Ascending aorta (tissue), 2 donors: ENCODE results near the gene TNXB. TPM values are rescaled to one million over a fixed set of nuclear protein-coding genes. Genes with fewer than 3 reads are reported as not detected.
A peak's percentile ranks its signal among the peaks of the same experiment; 100 is the strongest.
"Not testable (repeated sequence)": the region's sequence is repeated elsewhere in the genome, so short reads cannot be mapped to it uniquely, and the experiment has no call there.

Experiments used
- DNase-seq, 2 donors: peaks; one replicate each; pipeline ENCODE4 v3.0.0-alpha.2; 2019; ENCODE audit warnings: low spot score in 2 of 2
- H3K27ac ChIP-seq, 2 donors: fragments of 200-600 bp; sonication (generic); one replicate each; pipeline ENCODE4 v1.5.1; 2016 to 2017; ENCODE audit warnings: mild to moderate bottlenecking in 1 of 2
- H3K27me3 ChIP-seq: fragments of 200-600 bp; sonication (generic); one replicate; pipeline ENCODE4 v1.5.1; 2017
- H3K36me3 ChIP-seq, 2 donors: fragments of 200-600 bp; sonication (generic); one replicate each; pipeline ENCODE4 v1.5.1; 2016
- H3K4me1 ChIP-seq, 2 donors: fragments of 200-600 bp; sonication (generic); one replicate each; pipeline ENCODE4 v1.5.1; 2016 to 2017; ENCODE audit warnings: mild to moderate bottlenecking in 1 of 2
- H3K4me3 ChIP-seq, 2 donors: fragments of 200-600 bp; sonication (generic); one replicate each; pipeline ENCODE4 v1.5.1; 2016 to 2017; ENCODE audit warnings: mild to moderate bottlenecking in 1 of 2
- H3K9me3 ChIP-seq, 2 donors: fragments of 200-600 bp; sonication (generic); one replicate each; pipeline ENCODE4 v1.5.1; 2016
- intact Hi-C: fragments of 100-400 bp; cut with DNase I; formaldehyde crosslinking; loops from one replicate; pipeline ENCODE4 v1.15.1; 2023
- total RNA-seq: library from RNA; depleted of rRNA; stranded (reverse); fragments of >200 nt; gene quantifications from one replicate; pipeline ENCODE4 v1.1.0, GENCODE V29; 2016
- TF ChIP-seq, protein P1 (sequence below), 3 experiments: fragments of 200-600 bp in 2 of 3; fragments of 450-650 bp in 1 of 3; sonication (generic) in 2 of 3; IDR thresholded peaks; one replicate each; pipeline ENCODE4 v1.5.1; 2016 to 2019; ENCODE audit warnings: antibody characterized with exemption in 3 of 3, mild to moderate bottlenecking in 1 of 3, moderate library complexity in 1 of 3

TNXB gene
- total RNA-seq, 1 donor from 2014 or later = 493 TPM

DNA sequence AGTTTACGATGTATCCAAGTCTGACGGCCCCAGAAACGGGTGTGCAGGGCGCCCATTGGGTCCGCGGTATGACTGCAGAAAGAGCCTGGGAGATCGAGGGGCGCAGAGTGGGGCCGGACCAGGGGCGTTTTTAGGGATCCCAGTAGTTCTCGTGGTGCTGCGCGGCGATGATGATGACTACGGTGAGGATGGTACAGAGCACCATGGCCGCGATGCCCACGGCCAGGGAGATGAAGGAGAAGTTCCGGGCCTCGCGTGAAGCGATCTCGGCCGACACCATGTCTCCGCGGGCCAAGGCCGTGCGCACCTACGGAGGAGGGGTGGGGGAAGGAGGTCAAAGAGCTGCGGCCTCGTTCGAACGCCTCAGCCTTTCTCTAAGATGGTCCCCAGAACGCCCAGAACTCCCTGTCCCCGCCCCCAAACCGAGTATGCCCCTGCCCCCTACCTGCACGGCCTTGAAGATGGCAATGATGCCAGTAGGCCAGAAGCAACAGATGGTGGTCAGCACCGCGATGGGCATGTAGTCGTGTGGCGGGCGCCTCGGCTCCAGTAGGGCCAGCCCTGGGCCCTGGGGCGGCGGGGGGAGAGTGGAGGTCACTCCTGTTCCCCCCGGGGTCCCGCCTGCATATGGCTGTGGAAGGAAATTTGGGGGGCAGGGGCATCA, 40.1 kb upstream of the TNXB start:
- Histone ChIP-seq H3K27ac (no peak overlapping the region), H3K4me3 (no peak overlapping the region), H3K9me3 (no peaks in the 10 kb centered on the region), H3K36me3 (peaks cover 10 to 13% of the 10 kb centered on the region in 2 donors), H3K4me1 (peaks cover 8 to 18% of the 10 kb centered on the region in 2 donors), H3K27me3 (no peaks in the 10 kb centered on the region)
- TF ChIP-seq, protein P1, sequence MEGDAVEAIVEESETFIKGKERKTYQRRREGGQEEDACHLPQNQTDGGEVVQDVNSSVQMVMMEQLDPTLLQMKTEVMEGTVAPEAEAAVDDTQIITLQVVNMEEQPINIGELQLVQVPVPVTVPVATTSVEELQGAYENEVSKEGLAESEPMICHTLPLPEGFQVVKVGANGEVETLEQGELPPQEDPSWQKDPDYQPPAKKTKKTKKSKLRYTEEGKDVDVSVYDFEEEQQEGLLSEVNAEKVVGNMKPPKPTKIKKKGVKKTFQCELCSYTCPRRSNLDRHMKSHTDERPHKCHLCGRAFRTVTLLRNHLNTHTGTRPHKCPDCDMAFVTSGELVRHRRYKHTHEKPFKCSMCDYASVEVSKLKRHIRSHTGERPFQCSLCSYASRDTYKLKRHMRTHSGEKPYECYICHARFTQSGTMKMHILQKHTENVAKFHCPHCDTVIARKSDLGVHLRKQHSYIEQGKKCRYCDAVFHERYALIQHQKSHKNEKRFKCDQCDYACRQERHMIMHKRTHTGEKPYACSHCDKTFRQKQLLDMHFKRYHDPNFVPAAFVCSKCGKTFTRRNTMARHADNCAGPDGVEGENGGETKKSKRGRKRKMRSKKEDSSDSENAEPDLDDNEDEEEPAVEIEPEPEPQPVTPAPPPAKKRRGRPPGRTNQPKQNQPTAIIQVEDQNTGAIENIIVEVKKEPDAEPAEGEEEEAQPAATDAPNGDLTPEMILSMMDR (IDR thresholded peaks at IDR 0.05) = no peak
- no peak for DNase-seq
- intact Hi-C loops = no loop called here

DNA sequence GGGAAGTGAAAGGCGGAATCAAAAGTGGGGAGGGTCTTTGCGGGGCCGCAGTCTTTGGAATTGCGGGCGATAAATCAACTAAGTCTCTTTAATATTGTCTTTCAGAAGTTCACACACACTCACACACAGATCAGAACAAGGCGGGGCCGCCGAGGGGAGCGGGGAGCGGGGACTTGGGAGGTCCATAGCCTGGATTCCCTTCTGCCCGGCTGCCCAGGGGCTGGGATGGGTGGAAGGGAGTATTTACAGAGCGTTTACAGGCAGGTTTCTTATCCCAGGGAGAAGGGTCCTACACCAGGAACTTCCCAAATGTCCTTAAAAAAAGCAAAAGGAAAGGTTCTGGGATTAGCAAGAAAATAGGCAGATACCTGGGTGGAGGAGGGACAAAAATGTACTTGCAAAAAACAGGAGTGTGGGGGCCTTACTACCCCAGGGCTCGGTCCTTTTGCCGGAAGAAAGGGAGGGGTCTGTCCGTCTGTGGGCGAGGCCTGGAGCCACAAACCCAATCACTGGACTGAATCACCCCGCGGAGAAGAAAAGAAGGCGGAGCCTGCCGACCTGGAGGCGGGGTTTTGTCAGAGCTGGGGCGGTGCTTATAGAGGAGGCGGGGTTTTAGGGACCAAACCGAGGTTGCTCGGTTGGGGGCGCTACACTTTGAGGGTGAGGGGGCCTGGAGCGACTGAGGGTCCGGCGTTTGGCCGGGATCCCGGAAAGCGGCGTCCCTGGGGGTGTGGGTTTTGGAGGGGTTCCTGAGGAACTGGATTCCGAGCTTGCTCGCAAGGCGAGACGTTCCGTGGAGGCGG, 39.4 kb upstream of the TNXB start:
- H3K4me1 ChIP-seq = peaks cover 8 to 18% of the 10 kb centered on the region in 2 donors
- no peaks in the 10 kb centered on the region for H3K9me3 ChIP-seq
- intact Hi-C loops = no loop called here
- H3K27me3 ChIP-seq = no peaks in the 10 kb centered on the region
- H3K4me3 ChIP-seq = no peak overlapping the region
- TF ChIP-seq, protein P1 (IDR thresholded peaks at IDR 0.05) = peak in 1 of 3 experiments; percentile 14
- H3K27ac ChIP-seq = no peak overlapping the region
- DNase-seq = peak in 1 of 2 donors; percentile 81
- peaks cover 10 to 13% of the 10 kb centered on the region in 2 donors for H3K36me3 ChIP-seq

DNA sequence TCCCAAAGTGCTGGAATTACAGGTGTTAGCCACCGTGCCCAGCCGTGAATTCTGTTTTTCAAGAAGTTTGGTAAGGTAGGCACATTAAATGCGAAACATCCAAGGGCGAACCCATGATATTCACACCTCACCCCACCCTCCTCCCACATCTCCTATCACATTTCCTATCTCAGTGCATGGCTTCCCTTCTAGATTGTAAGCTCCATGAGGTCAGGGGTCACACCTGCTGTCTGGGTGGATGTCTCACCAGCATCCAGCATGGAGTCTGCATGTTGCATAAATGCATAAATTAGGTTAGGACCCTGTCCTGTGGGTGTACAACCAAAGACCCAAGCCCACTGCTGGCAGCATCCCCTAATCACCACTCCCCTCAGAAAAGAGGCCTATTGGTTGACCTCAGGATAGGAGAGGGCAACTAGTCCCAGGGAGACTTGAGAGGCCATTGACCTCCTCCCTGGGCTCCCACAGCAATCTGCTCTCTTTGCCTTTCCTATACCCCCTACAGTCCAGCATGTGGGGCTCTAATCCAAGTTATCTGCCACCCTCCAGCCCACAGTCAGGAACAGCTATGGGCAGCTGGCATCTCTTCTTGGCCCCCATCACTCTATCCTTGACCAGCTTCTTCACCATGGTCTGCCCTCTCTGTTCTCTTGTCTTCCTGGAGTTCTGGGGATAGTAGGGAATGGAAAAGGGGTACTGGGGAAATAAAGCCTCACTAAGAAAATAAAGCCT, 38.4 kb upstream of the TNXB start:
- Histone ChIP-seq H3K36me3 (peaks cover 10 to 13% of the 10 kb centered on the region in 2 donors), H3K4me1 (peaks cover 8 to 15% of the 10 kb centered on the region in 2 donors), H3K27ac (no peak overlapping the region), H3K4me3 (no peak overlapping the region), H3K9me3 (no peaks in the 10 kb centered on the region), H3K27me3 (no peaks in the 10 kb centered on the region)
- intact Hi-C loops = no loop called here
- TF ChIP-seq, protein P1 (IDR thresholded peaks at IDR 0.05) = no peak
- DNase-seq = no peak

DNA sequence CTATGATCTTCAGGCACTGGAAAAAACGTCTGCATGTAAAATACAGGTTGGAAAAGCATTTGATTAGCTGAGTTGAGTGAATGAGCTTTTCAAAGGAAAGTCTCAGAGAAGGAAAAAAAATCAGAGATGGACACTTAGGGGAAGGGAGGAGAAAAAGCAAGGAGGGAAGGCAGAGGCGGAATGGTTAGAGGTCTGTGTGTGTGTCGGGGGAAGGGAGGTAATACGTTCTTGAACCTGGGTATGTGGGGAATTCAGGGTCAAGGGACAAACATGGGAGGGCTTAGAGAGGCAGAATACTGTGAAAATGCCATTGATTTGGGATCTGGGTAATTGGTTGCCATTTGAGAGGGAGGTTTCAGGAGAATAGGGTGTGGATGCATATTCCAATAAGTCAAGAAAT, 37.5 kb upstream of the TNXB start:
- intact Hi-C loops = no loop called here
- H3K27me3 ChIP-seq = no peaks in the 10 kb centered on the region
- no peak for DNase-seq
- TF ChIP-seq, protein P1 (IDR thresholded peaks at IDR 0.05) = no peak
- peaks cover 8% of the 10 kb centered on the region in 2 donors for H3K4me1 ChIP-seq
- H3K36me3 ChIP-seq = peaks cover 10 to 13% of the 10 kb centered on the region in 2 donors
- no peaks in the 10 kb centered on the region for H3K9me3 ChIP-seq
- H3K27ac ChIP-seq = no peak overlapping the region
- H3K4me3 ChIP-seq = no peak overlapping the region

DNA sequence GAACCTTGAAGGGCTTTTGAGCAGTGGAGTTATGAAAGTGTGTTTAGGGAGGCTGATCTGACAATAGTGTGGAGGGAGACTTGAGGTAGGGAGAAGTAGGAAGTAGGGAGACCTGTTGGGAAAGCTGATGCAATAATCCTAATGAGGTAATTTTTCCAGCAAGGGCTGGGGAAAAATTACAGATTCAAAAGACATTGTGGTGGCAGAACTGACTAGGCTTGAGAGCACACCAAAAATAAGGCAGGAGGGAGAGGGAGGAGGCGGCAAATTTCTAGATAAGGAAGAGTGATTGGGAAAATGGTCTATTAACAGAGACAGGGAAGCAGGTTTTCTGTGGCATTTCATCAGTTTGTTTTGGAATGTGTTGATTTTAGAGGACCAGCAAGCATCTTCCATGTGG, 37.1 kb upstream of the TNXB start:
- no peak overlapping the region for H3K4me3 ChIP-seq
- H3K27ac ChIP-seq = no peak overlapping the region
- H3K36me3 ChIP-seq = peaks cover 10 to 13% of the 10 kb centered on the region in 2 donors
- TF ChIP-seq, protein P1 (IDR thresholded peaks at IDR 0.05) = no peak
- H3K4me1 ChIP-seq = peaks cover 8% of the 10 kb centered on the region in 2 donors
- no peak for DNase-seq
- H3K9me3 ChIP-seq = no peaks in the 10 kb centered on the region
- no peaks in the 10 kb centered on the region for H3K27me3 ChIP-seq
- intact Hi-C loops = no loop called here

DNA sequence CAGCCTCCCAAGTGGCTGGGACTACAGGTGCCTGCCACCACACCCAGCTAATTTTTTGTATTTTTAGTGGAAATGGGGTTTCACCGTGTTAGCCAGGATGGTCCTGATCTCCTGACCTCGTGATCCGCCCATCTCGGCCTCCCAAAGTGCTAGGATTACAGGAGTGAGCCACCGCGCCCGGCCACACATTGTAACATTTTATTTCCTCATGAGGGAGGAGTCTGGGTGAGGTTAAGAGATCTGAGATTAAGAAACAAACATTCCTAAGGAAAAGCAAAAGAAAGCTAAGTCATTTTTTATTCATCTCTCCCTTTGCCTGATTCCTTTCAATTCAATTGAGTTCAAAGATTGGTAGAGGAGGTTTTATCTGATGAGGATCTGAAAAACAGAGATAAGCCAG, 35.1 kb upstream of the TNXB start:
- H3K27me3 ChIP-seq, H3K9me3 ChIP-seq, intact Hi-C loops, H3K27ac ChIP-seq, H3K36me3 ChIP-seq, DNase-seq, H3K4me3 ChIP-seq, H3K4me1 ChIP-seq: not testable (repeated sequence)
